AG04449 (cell line): ENCODE data around the gene DCTN5.

Experiments used
- CTCF ChIA-PET: fragments of 350-600 bp; formaldehyde crosslinking; extraction: SDS; loops from one replicate; lab custom pipeline; 2021; ENCODE audit warnings: antibody characterized with exemption; lab: Yijun Ruan, JAX
- POLR2A ChIA-PET: fragments of 400-600, 350-600 bp; formaldehyde crosslinking; extraction: SDS; loops from one replicate; lab custom pipeline; 2020; ENCODE audit warnings: antibody characterized with exemption, inconsistent platforms; lab: Yijun Ruan, JAX
- DNase-seq: peaks from one replicate; pipeline ENCODE4 v3.0.0-alpha.2; 2010; ENCODE audit warnings: low read depth, low spot score
- H3K4me3 ChIP-seq: 2 replicates; pipeline ENCODE4 v1.5.1; 2011; ENCODE audit warnings: low read depth, mild to moderate bottlenecking, control low read depth, low read length
- CTCF ChIP-seq: IDR thresholded peaks from one replicate; pipeline ENCODE4 v1.5.1; 2011; ENCODE audit warnings: mild to moderate bottlenecking, moderate library complexity, low read length, control low read depth, inconsistent platforms; ENCODE audit not compliant: insufficient read depth; ENCODE audit errors: missing control alignments

DCTN5 gene

GRCh38 chr16:23650674-23651416, 9.6 kb downstream of the DCTN5 start:
- POLR2A ChIA-PET, result interaction anchor here (2.3 kb wide), 1 partner anchor 10 kb away, joined by 6 read pairs; the partner anchor contains the start of genes DCTN5 and PALB2
- no peak overlapping the region for H3K4me3 ChIP-seq
- CTCF ChIA-PET, result interaction anchor here (1.4 kb wide), 1 partner anchor 11 kb away, joined by 4 read pairs; no protein-coding TSS in a partner anchor
- TF ChIP-seq CTCF, result no peak
- DNase-seq, result no peak

GRCh38 chr16:23651943-23652468, 10.7 kb downstream of the DCTN5 start:
- no peak overlapping the region for H3K4me3 ChIP-seq
- no peak for TF ChIP-seq CTCF
- ChIA-PET CTCF (interaction anchor here (1.4 kb wide), 1 partner anchor 10 kb away, joined by 4 read pairs; no protein-coding TSS in a partner anchor), POLR2A (interaction anchor here (2.3 kb wide), 1 partner anchor 11 kb away, joined by 6 read pairs; the partner anchor contains the start of genes DCTN5 and PALB2)
- no peak for DNase-seq

- no peak overlapping the region for H3K4me3 ChIP-seq
- ChIA-PET POLR2A (no interaction called here), CTCF (interaction anchor here (0.8 to 2.7 kb wide), 3 partner anchors 10 to 372 kb away, joined by 3 to 12 read pairs (median 4); no protein-coding TSS in a partner anchor)
- no peak for DNase-seq
- TF ChIP-seq CTCF, result no peak
Observed at GRCh38 chr16:23663918-23664317, 22.7 kb downstream of the DCTN5 start.

GRCh38 chr16:23666571-23667354, 25.5 kb downstream of the DCTN5 start:
- ChIA-PET CTCF (interaction anchor here (1.2 kb wide), 1 partner anchor 24 kb away, joined by 3 read pairs; no protein-coding TSS in a partner anchor), POLR2A (no interaction called here)
- TF ChIP-seq CTCF, result no peak
- no peak for DNase-seq
- no peak overlapping the region for H3K4me3 ChIP-seq

GRCh38 chr16:23667355-23667659, 26.0 kb downstream of the DCTN5 start:
- no peak for TF ChIP-seq CTCF
- ChIA-PET CTCF (interaction anchor here (1.2 kb wide), 1 partner anchor 25 kb away, joined by 3 read pairs; no protein-coding TSS in a partner anchor), POLR2A (no interaction called here)
- H3K4me3 ChIP-seq, result no peak overlapping the region
- no peak for DNase-seq

GRCh38 chr16:23668225-23668624, 27.0 kb downstream of the DCTN5 start:
- DNase-seq, result no peak
- ChIA-PET POLR2A (no interaction called here), CTCF (interaction anchor here (1.0 kb wide), 1 partner anchor 10 kb away, joined by 4 read pairs; no protein-coding TSS in a partner anchor)
- no peak overlapping the region for H3K4me3 ChIP-seq
- TF ChIP-seq CTCF, result no peak
